OCI-LY7 (cell line): ENCODE data around the gene TMEM39A. TPM values are rescaled to one million over a fixed set of nuclear protein-coding genes. Genes with fewer than 3 reads are reported as not detected.

Experiments
- BruUV-seq: library from RNA; stranded (reverse); fragments of 400-500 nt; replicated peaks from 2 replicates; lab custom pipeline; 2021; lab: Mats Ljungman, UMichigan
- CTCF ChIA-PET: fragments of 300-600 bp; sonication (Branson Sonifier 250); formaldehyde crosslinking; loops from one replicate; lab custom pipeline; 2022; ENCODE audit warnings: antibody characterized with exemption; ENCODE audit not compliant: unreplicated experiment; lab: Charles Lee
- POLR2A ChIA-PET: fragments of 300-600 bp; sonication (Branson Sonifier 250); formaldehyde crosslinking; loops from one replicate; lab custom pipeline; 2022; ENCODE audit warnings: antibody characterized with exemption; lab: Charles Lee
- DNase-seq: peaks from one replicate; pipeline ENCODE4 v3.0.0-alpha.2; 2015; ENCODE audit warnings: low spot score
- H2AFZ ChIP-seq: fragments of 200-600 bp; sonication (generic), shearing (Covaris generic); 2 replicates; pipeline ENCODE4 v1.6.1; 2014; ENCODE audit warnings: mild to moderate bottlenecking, antibody characterized with exemption, low read length, moderate library complexity
- H3K27ac ChIP-seq: fragments of 200-600 bp; sonication (generic); 2 replicates; pipeline ENCODE4 v1.5.1; 2014; ENCODE audit warnings: mixed run types, low read depth, mild to moderate bottlenecking, moderate library complexity, low read length, inconsistent platforms; ENCODE audit not compliant: poor library complexity, severe bottlenecking
- H3K36me3 ChIP-seq: fragments of 200-600 bp; sonication (generic); 2 replicates; pipeline ENCODE4 v1.6.1; 2014; ENCODE audit warnings: mild to moderate bottlenecking, antibody characterized with exemption, low read length, moderate library complexity, mixed read lengths; ENCODE audit not compliant: insufficient read depth
- H3K4me1 ChIP-seq: fragments of 200-600 bp; sonication (generic); 2 replicates; pipeline ENCODE4 v1.5.1; 2014; ENCODE audit warnings: mild to moderate bottlenecking, low read length; ENCODE audit not compliant: insufficient read depth, poor library complexity, severe bottlenecking
- H3K4me2 ChIP-seq: fragments of 200-600 bp; sonication (generic); 2 replicates; pipeline ENCODE4 v1.6.1; 2014; ENCODE audit warnings: mild to moderate bottlenecking, low read length
- H3K4me3 ChIP-seq: fragments of 200-600 bp; sonication (generic); 2 replicates; pipeline ENCODE4 v1.5.1; 2014; ENCODE audit warnings: mild to moderate bottlenecking, low read depth, low read length; ENCODE audit not compliant: poor library complexity, severe bottlenecking
- H3K79me2 ChIP-seq: fragments of 200-600 bp; sonication (generic); 2 replicates; pipeline ENCODE4 v1.6.1; 2016; ENCODE audit warnings: low read depth, mild to moderate bottlenecking, low read length, moderate library complexity, mixed read lengths; ENCODE audit not compliant: insufficient read depth
- H3K9me2 ChIP-seq: fragments of 200-600 bp; sonication (generic); 2 replicates; pipeline ENCODE4 v1.6.1; 2016; ENCODE audit warnings: mild to moderate bottlenecking, low read length, mixed read lengths; ENCODE audit not compliant: insufficient read depth
- H3K9me3 ChIP-seq: fragments of 200-600 bp; sonication (generic); 2 replicates; pipeline ENCODE4 v1.6.1; 2014; ENCODE audit warnings: mild to moderate bottlenecking, mixed run types, low read length, mixed read lengths
- H4K20me1 ChIP-seq: fragments of 200-600 bp; sonication (generic); 2 replicates; pipeline ENCODE4 v1.6.1; 2014; ENCODE audit warnings: mild to moderate bottlenecking, antibody characterized with exemption, low read length, moderate library complexity, mixed read lengths; ENCODE audit not compliant: insufficient read depth
- EZH2phosphoT487 ChIP-seq: fragments of 200-600 bp; sonication (generic); IDR thresholded peaks from 2 replicates; pipeline ENCODE4 v1.6.1; 2018; ENCODE audit warnings: low read depth, borderline replicate concordance, mild to moderate bottlenecking, mixed run types, antibody characterized with exemption, low read length, moderate library complexity, mixed read lengths
- intact Hi-C: fragments of 100-400 bp; cut with micrococcal nuclease; formaldehyde crosslinking; loops from one replicate; pipeline ENCODE4 v1.10.0; 2022; ENCODE audit not compliant: unreplicated experiment
- total RNA-seq, 2 experiments: library from RNA; depleted of rRNA in 1 of 2; stranded (reverse); fragments of >200 nt in 1 of 2; shearing (Covaris generic) in 1 of 2; gene quantifications; 2 replicates each; pipeline ENCODE4 v1.2.3, GENCODE V29; 2014 to 2022
- TF ChIP-seq, protein P1 (sequence below): fragments of 200-600 bp; sonication (generic); conservative IDR thresholded peaks from 2 replicates; pipeline ENCODE4 v1.5.1; 2014; ENCODE audit warnings: mild to moderate bottlenecking, antibody characterized with exemption, low read length, moderate library complexity, mixed read lengths

TMEM39A gene
- total RNA-seq, 2 experiments from 2014 or later = 35.3 to 42.8 TPM

DNA sequence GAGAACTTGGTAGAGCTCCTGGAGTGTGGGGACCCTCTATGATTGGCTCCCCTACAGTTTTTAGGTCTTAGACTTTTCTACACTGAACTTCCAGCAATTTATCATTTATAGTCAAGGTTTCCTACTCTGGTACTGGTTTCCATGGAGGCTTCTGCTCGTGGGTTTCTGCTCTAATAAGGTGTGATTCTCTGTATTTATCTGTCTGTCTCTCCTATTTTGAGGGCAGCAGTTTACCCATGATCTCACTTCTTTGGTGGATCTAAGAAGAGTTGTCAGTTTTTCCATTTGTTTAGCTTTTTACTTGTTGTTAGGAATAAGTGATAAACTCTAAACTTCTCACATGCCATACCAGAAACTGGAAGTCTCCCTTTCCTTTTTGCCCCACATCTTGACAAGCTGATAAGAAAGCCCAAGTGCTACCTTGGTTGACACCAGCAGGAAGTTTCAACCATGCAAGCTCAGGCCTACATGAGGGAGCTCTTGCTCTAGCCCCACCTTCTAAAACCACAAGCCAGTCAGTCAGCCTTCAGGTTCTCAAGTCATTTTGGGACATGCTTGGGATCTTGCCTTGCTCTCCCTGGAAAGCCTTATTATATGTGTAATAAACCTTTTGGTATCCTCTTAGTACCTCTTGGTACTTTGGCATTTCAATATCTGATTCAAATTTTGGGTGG is 44.9 kb upstream of the TMEM39A start:
- Histone ChIP-seq H3K4me3 (no peak overlapping the region), H4K20me1 (no peaks in the 10 kb centered on the region), H3K27ac (no peak overlapping the region), H3K9me2 (no peaks in the 10 kb centered on the region), H3K79me2 (no peaks in the 10 kb centered on the region), H2AFZ (no peak overlapping the region), H3K36me3 (peaks cover 84% of the 10 kb centered on the region), H3K9me3 (no peaks in the 10 kb centered on the region), H3K4me2 (no peak overlapping the region), H3K4me1 (no peaks in the 10 kb centered on the region)
- no peak for DNase-seq
- CTCF ChIA-PET = no interaction called here
- BruUV-seq = no TSS peak
- POLR2A ChIA-PET = no interaction called here
- no peak for TF ChIP-seq EZH2phosphoT487
- TF ChIP-seq, protein P1, sequence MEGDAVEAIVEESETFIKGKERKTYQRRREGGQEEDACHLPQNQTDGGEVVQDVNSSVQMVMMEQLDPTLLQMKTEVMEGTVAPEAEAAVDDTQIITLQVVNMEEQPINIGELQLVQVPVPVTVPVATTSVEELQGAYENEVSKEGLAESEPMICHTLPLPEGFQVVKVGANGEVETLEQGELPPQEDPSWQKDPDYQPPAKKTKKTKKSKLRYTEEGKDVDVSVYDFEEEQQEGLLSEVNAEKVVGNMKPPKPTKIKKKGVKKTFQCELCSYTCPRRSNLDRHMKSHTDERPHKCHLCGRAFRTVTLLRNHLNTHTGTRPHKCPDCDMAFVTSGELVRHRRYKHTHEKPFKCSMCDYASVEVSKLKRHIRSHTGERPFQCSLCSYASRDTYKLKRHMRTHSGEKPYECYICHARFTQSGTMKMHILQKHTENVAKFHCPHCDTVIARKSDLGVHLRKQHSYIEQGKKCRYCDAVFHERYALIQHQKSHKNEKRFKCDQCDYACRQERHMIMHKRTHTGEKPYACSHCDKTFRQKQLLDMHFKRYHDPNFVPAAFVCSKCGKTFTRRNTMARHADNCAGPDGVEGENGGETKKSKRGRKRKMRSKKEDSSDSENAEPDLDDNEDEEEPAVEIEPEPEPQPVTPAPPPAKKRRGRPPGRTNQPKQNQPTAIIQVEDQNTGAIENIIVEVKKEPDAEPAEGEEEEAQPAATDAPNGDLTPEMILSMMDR = no peak
- intact Hi-C loops = no loop called here

DNA sequence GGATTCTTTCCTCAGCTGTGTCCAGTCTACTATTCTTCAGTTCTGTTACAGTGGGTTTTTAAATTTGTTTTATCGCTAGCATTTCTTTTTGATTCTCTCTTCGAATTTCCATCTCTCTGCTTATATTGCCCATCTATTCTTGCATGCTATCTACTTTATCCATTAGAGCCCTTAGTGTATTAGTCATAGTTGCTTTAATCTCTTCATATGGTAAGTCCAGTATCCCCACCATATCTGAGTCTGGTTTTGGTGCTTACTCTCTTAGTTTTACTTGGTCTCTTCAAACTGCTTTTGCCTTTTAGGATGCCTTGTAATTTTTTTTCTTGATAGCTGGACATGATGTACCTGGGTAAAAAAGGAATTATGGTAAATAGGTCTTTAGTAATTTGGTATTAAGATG is 44.0 kb upstream of the TMEM39A start:
- no TSS peak for BruUV-seq
- Histone ChIP-seq H3K36me3 (peaks cover 85% of the 10 kb centered on the region), H3K9me2 (no peaks in the 10 kb centered on the region), H3K4me2 (no peak overlapping the region), H3K4me3 (no peak overlapping the region), H3K4me1 (no peaks in the 10 kb centered on the region), H4K20me1 (no peaks in the 10 kb centered on the region), H2AFZ (no peak overlapping the region), H3K27ac (no peak overlapping the region), H3K9me3 (no peaks in the 10 kb centered on the region), H3K79me2 (0 out of 2 replicates have a peak, but pooled peaks cover 4% of the 10 kb centered on the region)
- ChIA-PET CTCF (no interaction called here), POLR2A (interaction anchor here (1.2 kb wide), 1 partner anchor 9 kb away, joined by 4 read pairs; the partner anchor contains the start of gene TIMMDC1)
- no peak for DNase-seq
- intact Hi-C loops = no loop called here
- TF ChIP-seq EZH2phosphoT487 = no peak
- TF ChIP-seq, protein P1 = no peak

DNA sequence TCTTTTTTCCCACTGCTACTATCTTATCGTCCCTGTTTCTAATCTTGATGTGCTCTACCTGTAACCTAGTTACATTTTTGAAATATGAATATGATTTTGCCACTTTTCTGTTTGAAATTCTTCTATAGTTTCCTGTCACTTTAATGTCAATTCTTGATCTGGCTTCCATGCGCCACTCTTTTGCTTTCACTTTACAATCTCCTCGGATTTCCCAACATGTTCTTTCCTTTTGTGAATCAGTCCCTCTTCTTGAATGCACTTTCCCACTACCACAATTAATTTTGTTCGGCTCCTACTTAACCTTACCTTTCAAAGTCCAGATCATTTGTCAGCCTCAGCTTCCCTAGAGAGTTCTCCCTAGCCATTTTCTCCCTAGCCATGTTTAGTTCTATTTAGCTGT is 43.2 kb upstream of the TMEM39A start:
- ChIA-PET POLR2A (interaction anchor here (1.2 kb wide), 1 partner anchor 8 kb away, joined by 4 read pairs; the partner anchor contains the start of gene TIMMDC1), CTCF (no interaction called here)
- H3K36me3 ChIP-seq = peaks cover 86% of the 10 kb centered on the region
- intact Hi-C loops = no loop called here
- DNase-seq = no peak
- no peaks in the 10 kb centered on the region for H3K9me2 ChIP-seq
- no peak overlapping the region for H3K4me2 ChIP-seq
- TF ChIP-seq EZH2phosphoT487 = no peak
- TF ChIP-seq, protein P1 = no peak
- no peaks in the 10 kb centered on the region for H4K20me1 ChIP-seq
- H2AFZ ChIP-seq = no peak overlapping the region
- no peak overlapping the region for H3K4me3 ChIP-seq
- H3K79me2 ChIP-seq = peaks cover 8% of the 10 kb centered on the region; the same call in 1 of the 2 replicates
- no TSS peak for BruUV-seq
- H3K27ac ChIP-seq = no peak overlapping the region
- no peaks in the 10 kb centered on the region for H3K4me1 ChIP-seq
- H3K9me3 ChIP-seq = no peaks in the 10 kb centered on the region
